Large intestine (tissue), 3 donors: ENCODE data around the gene OXER1. TPM values are rescaled to one million over a fixed set of nuclear protein-coding genes. Genes with fewer than 3 reads are reported as not detected.

Experiments
- DNase-seq, 2 donors: peaks; one replicate each; pipeline versions ENCODE4 v3.0.0 to v3.0.0-alpha.2; 2013
- H3K27ac ChIP-seq: one replicate; pipeline ENCODE4 v1.5.1; 2013; ENCODE audit warnings: low read length
- H3K27me3 ChIP-seq: 2 replicates; pipeline ENCODE4 v1.6.1; 2013; ENCODE audit warnings: low read length; ENCODE audit not compliant: control insufficient read depth, insufficient read depth
- H3K36me3 ChIP-seq: 2 replicates; pipeline ENCODE4 v1.6.1; 2013; ENCODE audit warnings: low read length; ENCODE audit not compliant: control insufficient read depth, insufficient read depth
- H3K4me1 ChIP-seq: one replicate; pipeline ENCODE4 v1.6.1; 2013; ENCODE audit warnings: low read length; ENCODE audit not compliant: control insufficient read depth, insufficient read depth
- H3K4me3 ChIP-seq: one replicate; pipeline ENCODE4 v1.5.1; 2013; ENCODE audit warnings: low read length
- H3K9me3 ChIP-seq: one replicate; pipeline ENCODE4 v1.6.1; 2013; ENCODE audit warnings: mild to moderate bottlenecking, low read depth, low read length, moderate library complexity; ENCODE audit not compliant: control insufficient read depth
- WGBS: methylation state at CpG from one replicate; pipeline ENCODE4 v1.1.5; 2013; ENCODE audit warnings: low lambda C conversion rate; ENCODE audit not compliant: insufficient coverage; 5-methylcytosine and 5-hydroxymethylcytosine counted together
- polyA plus RNA-seq: library from polyadenylated mRNA; unstranded; fragments of 120-200 nt; gene quantifications from one replicate; pipeline ENCODE4 v1.2.1, GENCODE V29; 2013

The OXER1 gene
- polyA plus RNA-seq, 1 donor = 12.2 TPM

DNA sequence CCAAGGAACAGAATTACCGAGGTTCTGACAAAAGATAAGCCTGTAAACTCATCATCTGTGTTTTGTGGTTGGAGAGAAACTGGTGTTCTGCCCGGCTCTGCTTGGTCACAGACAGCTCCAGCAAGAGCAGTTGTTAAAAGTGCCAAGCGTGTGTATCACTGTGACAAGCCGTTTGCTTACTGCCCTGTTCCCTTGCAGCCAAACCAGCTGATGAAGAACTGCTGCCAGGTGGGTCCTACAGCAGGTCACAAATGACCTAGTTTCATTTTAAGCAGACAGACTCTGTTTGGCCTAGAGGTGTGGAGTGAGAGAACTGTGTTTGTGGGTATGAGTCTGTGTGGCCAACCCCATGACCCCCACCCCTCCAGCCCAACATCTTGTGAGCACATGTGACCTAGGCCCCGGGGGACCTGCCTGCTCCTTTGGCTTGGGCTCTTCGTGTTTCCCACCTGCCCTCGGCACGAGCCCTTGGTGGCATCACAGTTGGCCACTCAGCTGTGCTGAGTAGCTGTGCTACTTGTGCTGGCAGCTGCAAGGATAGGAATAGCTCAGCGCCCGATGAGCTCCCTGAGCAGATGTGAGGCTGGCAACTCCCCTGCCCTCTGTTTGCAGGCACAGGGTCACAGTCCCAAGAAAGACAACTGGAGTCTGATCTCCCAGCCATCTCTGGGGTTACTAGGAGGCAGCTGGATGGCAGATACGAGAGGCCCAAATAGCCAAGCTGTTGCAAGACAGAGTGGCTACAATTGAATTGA lies 9.7 kb downstream of the OXER1 start:
- no peaks in the 10 kb centered on the region for H3K9me3 ChIP-seq
- H3K36me3 ChIP-seq = peaks cover 19% of the 10 kb centered on the region
- H3K27ac ChIP-seq = no peak overlapping the region
- WGBS = no CpG with 5 or more reads among the region's 11 CpGs
- no peak overlapping the region for H3K4me3 ChIP-seq
- H3K4me1 ChIP-seq = no peaks in the 10 kb centered on the region
- DNase-seq = no peak
- H3K27me3 ChIP-seq = no peaks in the 10 kb centered on the region

GRCh38 chr2:42752816-42753813 lies 10.8 kb downstream of the OXER1 start:
- 17% methylated on average over 1 of the region's 24 CpGs for WGBS

GRCh38 chr2:42752314-42752713 lies 11.6 kb downstream of the OXER1 start:
- H3K4me1 ChIP-seq = no peaks in the 10 kb centered on the region
- H3K9me3 ChIP-seq = no peaks in the 10 kb centered on the region
- no peak overlapping the region for H3K27ac ChIP-seq
- no CpG with 5 or more reads among the region's 2 CpGs for WGBS
- no peak for DNase-seq
- peaks cover 24% of the 10 kb centered on the region for H3K36me3 ChIP-seq
- H3K4me3 ChIP-seq = no peak overlapping the region
- H3K27me3 ChIP-seq = no peaks in the 10 kb centered on the region

More at GRCh38 chr2:42752816-42753813, 10.8 kb downstream of the OXER1 start:
- H3K27me3 ChIP-seq = no peaks in the 10 kb centered on the region
- DNase-seq = no peak
- H3K4me3 ChIP-seq = no peak overlapping the region
- H3K36me3 ChIP-seq = peaks cover 23% of the 10 kb centered on the region
- no peak overlapping the region for H3K27ac ChIP-seq
- H3K9me3 ChIP-seq = no peaks in the 10 kb centered on the region
- H3K4me1 ChIP-seq = no peaks in the 10 kb centered on the region

DNA sequence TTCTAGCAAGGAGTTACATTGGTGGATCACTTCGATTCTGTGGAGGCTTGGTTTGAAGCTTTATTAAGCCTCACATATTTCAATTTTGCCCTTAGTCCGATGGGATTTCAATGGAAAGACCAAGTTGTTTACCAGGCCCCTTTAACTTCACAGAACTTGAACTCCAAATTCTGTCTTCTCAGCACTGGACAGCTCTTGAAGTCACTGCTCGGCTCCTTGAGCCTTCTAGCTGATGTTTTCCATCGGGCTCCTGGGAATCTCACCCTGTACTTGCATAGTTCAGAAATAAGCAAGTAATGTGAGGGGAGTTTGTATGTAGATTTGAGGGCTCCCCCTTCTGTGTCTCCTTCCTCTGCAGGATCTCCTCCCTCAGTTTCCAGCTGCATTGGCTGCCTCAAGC lies 15.1 kb downstream of the OXER1 start:
- H3K36me3 ChIP-seq = peaks cover 20% of the 10 kb centered on the region
- no peaks in the 10 kb centered on the region for H3K27me3 ChIP-seq
- no CpG with 5 or more reads among the region's 4 CpGs for WGBS
- H3K27ac ChIP-seq = no peak overlapping the region
- no peak overlapping the region for H3K4me3 ChIP-seq
- no peak for DNase-seq
- H3K4me1 ChIP-seq = no peaks in the 10 kb centered on the region
- H3K9me3 ChIP-seq = no peaks in the 10 kb centered on the region

DNA sequence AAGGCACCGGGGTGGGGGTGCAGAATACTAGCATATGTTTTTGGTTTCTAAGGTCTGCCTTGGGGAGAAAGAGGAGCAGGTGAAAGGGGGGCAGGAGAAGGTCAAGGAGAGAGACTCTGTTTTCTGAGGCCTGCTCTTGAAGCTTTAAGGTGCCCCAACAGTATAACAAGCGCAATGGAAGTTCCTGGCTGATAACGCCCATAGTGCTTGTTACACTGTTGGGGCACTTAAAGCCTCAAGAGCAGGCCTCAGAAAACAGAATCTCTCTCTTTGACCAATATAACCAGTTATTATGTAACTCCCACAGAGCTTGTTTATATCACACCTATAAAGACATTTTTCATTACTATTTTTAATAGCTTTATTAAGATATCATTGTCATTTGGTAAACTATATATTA lies 16.5 kb downstream of the OXER1 start:
- H3K36me3 ChIP-seq = peaks cover 13% of the 10 kb centered on the region
- H3K27ac ChIP-seq = no peak overlapping the region
- no peaks in the 10 kb centered on the region for H3K9me3 ChIP-seq
- no peak for DNase-seq
- no peak overlapping the region for H3K4me3 ChIP-seq
- no peaks in the 10 kb centered on the region for H3K27me3 ChIP-seq
- no peaks in the 10 kb centered on the region for H3K4me1 ChIP-seq
- no CpG with 5 or more reads among the region's 3 CpGs for WGBS

- H3K4me3 ChIP-seq = no peak overlapping the region
- H3K9me3 ChIP-seq = no peaks in the 10 kb centered on the region
- H3K36me3 ChIP-seq = peaks cover 16% of the 10 kb centered on the region
- no peak overlapping the region for H3K27ac ChIP-seq
- no peaks in the 10 kb centered on the region for H3K27me3 ChIP-seq
- no peak for DNase-seq
- 100% methylated on average over 1 of the region's 3 CpGs for WGBS
- H3K4me1 ChIP-seq = no peaks in the 10 kb centered on the region
Measured at GRCh38 chr2:42744545-42745082, 19.3 kb downstream of the OXER1 start.

GRCh38 chr2:42743659-42743990 lies 20.3 kb downstream of the OXER1 start:
- no peak for DNase-seq
- Histone ChIP-seq H3K36me3 (peaks cover 12% of the 10 kb centered on the region), H3K27ac (no peak overlapping the region), H3K4me3 (no peak overlapping the region), H3K9me3 (no peaks in the 10 kb centered on the region), H3K27me3 (no peaks in the 10 kb centered on the region), H3K4me1 (no peaks in the 10 kb centered on the region)
- WGBS = no CpG with 5 or more reads among the region's 1 CpG

- Histone ChIP-seq H3K27me3 (no peaks in the 10 kb centered on the region), H3K27ac (no peak overlapping the region), H3K4me3 (no peak overlapping the region), H3K9me3 (no peaks in the 10 kb centered on the region), H3K4me1 (no peaks in the 10 kb centered on the region), H3K36me3 (peaks cover 12% of the 10 kb centered on the region)
- no peak for DNase-seq
- no CpG with 5 or more reads among the region's 2 CpGs for WGBS
Measured at GRCh38 chr2:42742740-42743658, 20.9 kb downstream of the OXER1 start.

DNA sequence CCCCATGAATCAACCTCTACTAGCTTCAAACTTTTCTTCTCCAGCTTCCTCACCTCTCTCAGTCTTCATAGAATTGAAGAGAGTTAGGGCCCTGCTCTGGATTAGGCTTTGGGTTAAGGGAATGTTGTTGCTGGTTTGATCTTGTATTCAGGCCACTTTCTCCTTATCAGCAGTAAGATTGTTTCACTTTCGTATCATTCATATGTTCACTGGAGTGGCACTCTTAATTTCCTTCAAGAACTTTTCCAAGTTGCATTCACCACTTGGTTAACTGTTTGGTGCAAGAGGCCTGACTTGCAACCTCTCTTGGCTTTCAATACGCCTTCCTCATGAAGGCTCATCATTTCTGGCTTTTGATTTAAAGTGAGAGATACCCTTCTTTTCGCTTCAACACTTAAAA lies 22.8 kb downstream of the OXER1 start:
- DNase-seq = no peak
- H3K4me1 ChIP-seq = no peaks in the 10 kb centered on the region
- H3K9me3 ChIP-seq = peaks cover 2% of the 10 kb centered on the region
- no peak overlapping the region for H3K4me3 ChIP-seq
- no peaks in the 10 kb centered on the region for H3K27me3 ChIP-seq
- H3K27ac ChIP-seq = no peak overlapping the region
- no CpG with 5 or more reads among the region's 3 CpGs for WGBS
- H3K36me3 ChIP-seq = peaks cover 15% of the 10 kb centered on the region
